Smooth muscle cell (in vitro differentiated cells): ENCODE data around the gene TRPM3. TPM values are rescaled to one million over a fixed set of nuclear protein-coding genes. Genes with fewer than 3 reads are reported as not detected.

Experiments used
- DNase-seq: peaks from one replicate; lab custom pipeline; 2025; ENCODE audit not compliant: unreplicated experiment; lab: John Stamatoyannopoulos, UW
- H2AFZ ChIP-seq: fragments of 200-600 bp; sonication (generic); 2 replicates; pipeline ENCODE4 v1.6.0; 2016; ENCODE audit warnings: antibody characterized with exemption, low read depth, mild to moderate bottlenecking
- H3F3A ChIP-seq: fragments of 200-600 bp; sonication (generic); 2 replicates; pipeline ENCODE4 v1.6.0; 2017; ENCODE audit warnings: antibody characterized with exemption, low read depth
- H3K27ac ChIP-seq: fragments of 200-600 bp; sonication (generic); 2 replicates; pipeline ENCODE4 v1.5.1; 2016; ENCODE audit warnings: low read depth, mild to moderate bottlenecking
- H3K27me3 ChIP-seq: fragments of 200-600 bp; sonication (generic); 2 replicates; pipeline ENCODE4 v1.6.1; 2016; ENCODE audit warnings: low read depth, mild to moderate bottlenecking
- H3K36me3 ChIP-seq: fragments of 200-600 bp; sonication (generic); 2 replicates; pipeline ENCODE4 v1.5.1; 2016; ENCODE audit warnings: low read depth
- H3K4me1 ChIP-seq: fragments of 200-600 bp; sonication (generic); 2 replicates; pipeline ENCODE4 v1.5.1; 2016; ENCODE audit warnings: low read depth
- H3K4me2 ChIP-seq: fragments of 200-600 bp; sonication (generic); 2 replicates; pipeline ENCODE4 v1.6.0; 2016; ENCODE audit warnings: mild to moderate bottlenecking
- H3K4me3 ChIP-seq: fragments of 200-600 bp; sonication (generic); 2 replicates; pipeline ENCODE4 v1.5.1; 2016; ENCODE audit warnings: mild to moderate bottlenecking
- H3K79me2 ChIP-seq: fragments of 200-600 bp; sonication (generic); 2 replicates; pipeline ENCODE4 v1.6.0; 2016; ENCODE audit warnings: low read depth, mild to moderate bottlenecking
- H3K9ac ChIP-seq: fragments of 200-600 bp; sonication (generic); 2 replicates; pipeline ENCODE4 v1.6.0; 2016; ENCODE audit warnings: low read depth
- H3K9me3 ChIP-seq: fragments of 200-600 bp; sonication (generic); replicated peaks from 2 replicates; pipeline ENCODE4 v1.5.1; 2016; ENCODE audit warnings: low read depth
- H4K20me1 ChIP-seq: fragments of 200-600 bp; sonication (generic); 2 replicates; pipeline ENCODE4 v1.6.0; 2016; ENCODE audit warnings: low read depth
- CTCF ChIP-seq: fragments of 200-600 bp; sonication (generic); IDR thresholded peaks from 2 replicates; pipeline ENCODE4 v1.5.1; 2017; ENCODE audit warnings: borderline replicate concordance, mild to moderate bottlenecking, antibody characterized with exemption; ENCODE audit not compliant: insufficient read depth, poor library complexity, severe bottlenecking
- WGBS: methylation state at CpG from one replicate; pipeline ENCODE4 v1.1.7; 2016; ENCODE audit warnings: low lambda C conversion rate; 5-methylcytosine and 5-hydroxymethylcytosine counted together
- polyA plus RNA-seq: library from polyadenylated mRNA; unstranded; fragments of >200 nt; fragmentation: Nextera tagmentation; extraction: Ambion mirVana; gene quantifications from 2 replicates; pipeline ENCODE4 v1.2.1, GENCODE V29; 2016
- total RNA-seq: library from RNA; depleted of rRNA; stranded (reverse); fragments of >200 nt; gene quantifications from 2 replicates; pipeline ENCODE4 v1.2.3, GENCODE V29; 2014

The TRPM3 gene
- total RNA-seq (0.09 TPM in 1 of 2 replicates, not detected in the other), polyA plus RNA-seq (0.04 TPM in 1 of 2 replicates, not detected in the other)

DNA sequence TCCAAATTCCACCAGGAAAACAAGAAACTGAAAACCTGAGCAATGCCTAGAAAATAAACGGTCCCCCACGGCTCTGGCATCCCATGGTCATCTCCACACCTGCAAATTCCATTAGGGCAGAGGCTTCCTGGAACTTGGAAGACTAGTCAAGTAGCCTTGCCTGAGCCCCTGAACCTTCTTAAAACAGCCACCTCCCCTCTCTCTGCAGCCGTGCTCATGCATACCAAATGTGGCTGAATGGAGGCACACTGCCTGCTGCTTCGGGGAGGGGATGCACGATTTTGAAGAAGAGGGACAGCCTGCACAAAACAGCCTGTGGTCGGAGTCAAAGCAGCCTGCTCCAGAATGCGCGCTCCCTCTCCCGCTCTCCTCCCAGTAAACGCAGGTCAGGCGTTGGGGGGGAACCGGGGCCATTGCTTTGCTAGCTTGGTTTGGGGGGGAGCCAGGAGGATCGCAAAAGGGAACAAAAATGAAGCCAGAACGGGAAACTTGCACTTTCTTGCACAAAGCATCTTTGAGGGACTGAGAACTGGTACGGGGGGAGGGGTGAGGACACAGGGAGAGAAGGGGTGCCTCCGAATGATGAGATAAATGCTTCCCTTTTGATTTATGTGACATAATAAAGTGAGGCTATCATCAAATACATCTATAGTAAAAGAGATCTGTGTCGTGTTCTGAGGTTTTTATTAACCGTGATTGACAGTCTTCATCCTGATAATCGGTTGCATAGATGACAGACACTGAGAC, at the start of gene TRPM3:
TRPM3 (minus strand) TSS at position 347 of the 747 bp plus-strand sequence; CDS start at position 80, 267 bp downstream.
- H3K27ac ChIP-seq: no peak within 1 kb of the TSS
- no peaks in the 10 kb centered on the region for H4K20me1 ChIP-seq
- H3K4me2 ChIP-seq: peak within 1 kb of the TSS; percentile 79
- no peak within 1 kb of the TSS for H3K9ac ChIP-seq
- peak within 1 kb of the TSS; percentile 33 for H3K4me3 ChIP-seq
- no peaks in the 10 kb centered on the region for H3K79me2 ChIP-seq
- H3K4me1 ChIP-seq: peaks cover 39% of the 10 kb centered on the region
- TF ChIP-seq CTCF: no peak
- no peaks in the 10 kb centered on the region for H3K9me3 ChIP-seq
- 5% methylated on average over 19 of the region's 19 CpGs for WGBS
- H3F3A ChIP-seq: no peaks in the 10 kb centered on the region
- no peak for DNase-seq
- H3K36me3 ChIP-seq: no peaks in the 10 kb centered on the region
- no peak within 1 kb of the TSS for H2AFZ ChIP-seq
- H3K27me3 ChIP-seq: peaks cover 37% of the 10 kb centered on the region

DNA sequence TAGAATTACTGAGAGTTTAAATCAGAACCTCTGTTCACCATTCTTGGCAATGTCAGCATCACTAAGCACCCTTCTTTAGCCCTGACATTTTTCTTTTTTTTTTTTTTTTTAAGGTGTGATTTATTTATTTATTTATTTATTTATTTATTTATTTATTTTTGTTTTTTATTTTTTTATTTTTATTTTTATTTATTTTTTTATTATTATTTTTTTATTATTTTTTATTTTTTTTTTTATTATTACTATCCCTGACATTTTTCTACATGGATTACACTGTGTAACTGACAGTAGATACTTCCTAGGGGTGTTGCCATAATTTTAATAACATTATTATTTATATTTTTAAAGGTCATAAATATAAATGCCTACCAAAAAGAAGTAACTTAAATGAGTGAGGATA, 47.0 kb upstream of the TRPM3 start:
- Histone ChIP-seq H3K4me3 (no peak overlapping the region), H3K9me3 (no peaks in the 10 kb centered on the region), H3K79me2 (no peaks in the 10 kb centered on the region), H3K4me2 (no peak overlapping the region), H3K27ac (no peak overlapping the region), H3K4me1 (no peaks in the 10 kb centered on the region), H2AFZ (no peak overlapping the region), H3K36me3 (no peaks in the 10 kb centered on the region), H3K27me3 (no peaks in the 10 kb centered on the region), H3K9ac (no peak overlapping the region), H4K20me1 (no peaks in the 10 kb centered on the region), H3F3A (no peaks in the 10 kb centered on the region)
- no peak for DNase-seq
- TF ChIP-seq CTCF: no peak

DNA sequence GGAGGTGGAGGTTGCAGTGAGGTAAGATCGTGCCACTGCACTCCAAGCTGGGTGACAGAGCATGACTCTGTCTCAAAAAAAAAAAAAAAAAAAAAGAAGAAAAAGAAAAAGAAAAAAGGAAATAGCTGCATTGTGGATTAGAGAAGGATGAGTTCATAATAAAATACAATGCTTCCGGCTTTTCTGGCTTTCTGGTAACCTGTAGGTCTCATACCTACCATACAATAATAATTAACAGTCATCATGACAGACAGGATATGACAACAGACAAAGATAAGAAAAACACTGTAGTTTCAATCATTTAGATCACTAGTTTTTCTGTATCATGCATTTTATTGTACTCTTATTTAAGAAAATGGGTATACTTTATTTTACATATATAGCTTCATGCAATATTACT, 40.7 kb upstream of the TRPM3 start:
- no peak for TF ChIP-seq CTCF
- Histone ChIP-seq H4K20me1 (no peaks in the 10 kb centered on the region), H3K4me2 (no peak overlapping the region), H3K27ac (no peak overlapping the region), H3K79me2 (no peaks in the 10 kb centered on the region), H3K27me3 (no peaks in the 10 kb centered on the region), H3F3A (no peaks in the 10 kb centered on the region), H3K4me3 (no peak overlapping the region), H3K9ac (no peak overlapping the region), H3K9me3 (no peaks in the 10 kb centered on the region), H2AFZ (no peak overlapping the region), H3K36me3 (no peaks in the 10 kb centered on the region), H3K4me1 (no peaks in the 10 kb centered on the region)
- no peak for DNase-seq
- 93% methylated on average over 2 of the region's 2 CpGs for WGBS

DNA sequence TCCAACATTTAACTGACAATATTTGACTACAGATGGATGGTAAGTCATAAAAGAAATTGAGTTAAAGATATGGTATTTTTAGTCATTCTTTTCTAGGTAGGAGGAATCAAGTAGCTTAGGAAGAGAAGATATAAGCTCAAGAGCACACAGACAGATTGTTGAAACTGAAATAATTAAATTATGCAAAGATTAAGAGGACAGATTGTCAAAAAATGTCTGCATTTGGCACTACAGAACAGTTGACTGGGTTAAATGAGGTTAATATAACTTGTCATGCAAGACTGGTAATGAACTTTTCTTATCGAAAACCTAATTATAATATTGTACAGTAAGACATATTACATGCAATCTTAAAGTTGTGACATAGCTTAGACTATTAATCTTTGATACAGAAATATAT, 36.3 kb upstream of the TRPM3 start:
- H3K79me2 ChIP-seq: no peaks in the 10 kb centered on the region
- H3K9ac ChIP-seq: no peak overlapping the region
- H4K20me1 ChIP-seq: no peaks in the 10 kb centered on the region

More for the DNA sequence above, 36.3 kb upstream of the TRPM3 start:
- no peak for DNase-seq
- Histone ChIP-seq H3K4me3 (no peak overlapping the region), H3K9me3 (no peaks in the 10 kb centered on the region), H3K4me1 (no peaks in the 10 kb centered on the region), H3F3A (no peaks in the 10 kb centered on the region), H3K27ac (no peak overlapping the region), H3K4me2 (no peak overlapping the region), H3K27me3 (no peaks in the 10 kb centered on the region), H2AFZ (no peak overlapping the region), H3K36me3 (no peaks in the 10 kb centered on the region)
- WGBS: 88% methylated on average over 1 of the region's 1 CpG
- TF ChIP-seq CTCF: no peak
